HK-2 (cell line): ENCODE data around the gene FAM234A.
"Not testable (repeated sequence)": the region's sequence is repeated elsewhere in the genome, so short reads cannot be mapped to it uniquely, and the experiment has no call there.

ENCODE experiments used
- DNase-seq: peaks from one replicate; pipeline ENCODE4 v3.0.0-alpha.2; 2018; ENCODE audit not compliant: unreplicated experiment

Gene FAM234A

GRCh38 chr16:230949-231348 is 3.7 kb upstream of the FAM234A start:
- no peak for DNase-seq

GRCh38 chr16:239948-240277 is 5.3 kb downstream of the FAM234A start:
- no peak for DNase-seq

- DNase-seq: no peak
Measured at GRCh38 chr16:240559-240958, 5.9 kb downstream of the FAM234A start.

GRCh38 chr16:242281-242680 is 7.7 kb downstream of the FAM234A start:
- DNase-seq: no peak

GRCh38 chr16:243348-243747 is 8.7 kb downstream of the FAM234A start:
- no peak for DNase-seq

GRCh38 chr16:245105-245504 is 10.5 kb downstream of the FAM234A start:
- no peak for DNase-seq

- no peak for DNase-seq
Measured at GRCh38 chr16:247027-247426, 12.4 kb downstream of the FAM234A start.

- DNase-seq: no peak
Measured at GRCh38 chr16:249431-249830, 14.8 kb downstream of the FAM234A start.

- no peak for DNase-seq
Measured at GRCh38 chr16:252366-253337, 18.0 kb downstream of the FAM234A start.

GRCh38 chr16:253833-254232 is 19.2 kb downstream of the FAM234A start:
- no peak for DNase-seq

- DNase-seq: no peak
Measured at GRCh38 chr16:254461-254860, 19.8 kb downstream of the FAM234A start.

- no peak for DNase-seq
Measured at GRCh38 chr16:255183-255582, 20.6 kb downstream of the FAM234A start.

GRCh38 chr16:258091-258490 is 23.5 kb downstream of the FAM234A start:
- not testable (repeated sequence) for DNase-seq

GRCh38 chr16:259226-259625 is 24.6 kb downstream of the FAM234A start:
- DNase-seq: no peak

GRCh38 chr16:259814-260253 is 25.2 kb downstream of the FAM234A start:
- no peak for DNase-seq

- DNase-seq: no peak
Measured at GRCh38 chr16:260326-260725, 25.7 kb downstream of the FAM234A start.

GRCh38 chr16:261031-261691 is 26.5 kb downstream of the FAM234A start:
- no peak for DNase-seq

- DNase-seq: no peak
Measured at GRCh38 chr16:262121-262745, 27.6 kb downstream of the FAM234A start.

- no peak for DNase-seq
Measured at GRCh38 chr16:263182-263774, 28.7 kb downstream of the FAM234A start.

- no peak for DNase-seq
Measured at GRCh38 chr16:263944-264343, 29.3 kb downstream of the FAM234A start.

GRCh38 chr16:264440-264951 is 29.9 kb downstream of the FAM234A start:
- no peak for DNase-seq

- DNase-seq: no peak
Measured at GRCh38 chr16:265002-265529, 30.4 kb downstream of the FAM234A start.
